ENCODE results near the gene MAGED4.
"Not testable (repeated sequence)": the region's sequence is repeated elsewhere in the genome, so short reads cannot be mapped to it uniquely, and the experiment has no call there.

The MAGED4 gene, protein sequence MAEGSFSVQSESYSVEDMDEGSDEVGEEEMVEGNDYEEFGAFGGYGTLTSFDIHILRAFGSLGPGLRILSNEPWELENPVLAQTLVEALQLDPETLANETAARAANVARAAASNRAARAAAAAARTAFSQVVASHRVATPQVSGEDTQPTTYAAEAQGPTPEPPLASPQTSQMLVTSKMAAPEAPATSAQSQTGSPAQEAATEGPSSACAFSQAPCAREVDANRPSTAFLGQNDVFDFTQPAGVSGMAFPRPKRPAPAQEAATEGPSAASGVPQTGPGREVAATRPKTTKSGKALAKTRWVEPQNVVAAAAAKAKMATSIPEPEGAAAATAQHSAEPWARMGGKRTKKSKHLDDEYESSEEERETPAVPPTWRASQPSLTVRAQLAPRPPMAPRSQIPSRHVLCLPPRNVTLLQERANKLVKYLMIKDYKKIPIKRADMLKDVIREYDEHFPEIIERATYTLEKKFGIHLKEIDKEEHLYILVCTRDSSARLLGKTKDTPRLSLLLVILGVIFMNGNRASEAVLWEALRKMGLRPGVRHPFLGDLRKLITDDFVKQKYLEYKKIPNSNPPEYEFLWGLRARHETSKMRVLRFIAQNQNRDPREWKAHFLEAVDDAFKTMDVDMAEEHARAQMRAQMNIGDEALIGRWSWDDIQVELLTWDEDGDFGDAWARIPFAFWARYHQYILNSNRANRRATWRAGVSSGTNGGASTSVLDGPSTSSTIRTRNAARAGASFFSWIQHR

DNA sequence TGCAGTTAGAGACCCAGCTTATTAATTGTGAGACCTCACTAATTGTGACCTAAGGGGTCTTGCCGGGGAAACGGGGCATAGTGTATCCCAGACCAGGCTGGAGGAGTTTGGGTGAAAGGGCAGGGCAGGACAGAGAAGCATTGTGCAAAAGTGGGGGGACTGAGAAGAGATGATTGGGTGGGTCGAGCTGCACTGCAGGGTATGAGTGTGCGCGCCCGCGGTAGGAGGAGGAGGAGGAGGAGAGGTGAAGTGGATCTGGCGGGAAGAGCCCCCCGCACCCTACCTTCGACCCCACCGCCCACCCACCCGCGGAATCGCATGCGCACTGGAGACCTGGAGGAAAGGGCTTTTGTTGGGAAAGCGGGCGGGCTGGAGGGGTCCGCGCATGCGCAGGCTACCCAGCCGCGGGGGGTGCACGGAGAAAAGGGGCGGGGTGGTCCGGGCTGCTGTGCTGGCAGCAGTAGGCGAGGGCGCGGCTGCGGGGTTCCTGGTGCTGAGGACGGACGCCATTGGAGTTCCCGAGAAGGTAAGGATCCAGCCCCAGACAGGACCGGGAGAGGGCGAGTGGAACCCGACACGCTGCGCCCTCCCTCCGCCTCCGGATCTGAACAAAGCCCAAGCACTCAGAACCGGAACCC, at the start of gene MAGED4:
MAGED4 (plus strand) TSS at position 449 of the 638 bp plus-strand sequence. CDS start 1,035 bp downstream, outside the sequence.
- H3K4me3 ChIP-seq (ENCODE audit: low read depth in 1 of 2, low read length in 2 of 2); H3K9me3 ChIP-seq (ENCODE audit: control insufficient read depth in 1 of 2, low read length in 2 of 2); H3K36me3 ChIP-seq (ENCODE audit: control insufficient read depth in 1 of 2, insufficient read depth in 2 of 2, low read length in 2 of 2); H3K27ac ChIP-seq (ENCODE audit: low read depth, low read length); H3K27me3 ChIP-seq (ENCODE audit: control insufficient read depth in 1 of 2, insufficient read depth in 2 of 2, low read length in 2 of 2); H3K4me1 ChIP-seq (ENCODE audit: control insufficient read depth in 1 of 2, insufficient read depth in 2 of 2, low read length in 2 of 2); H3K9ac ChIP-seq (ENCODE audit: low read depth in 1 of 2, low read length in 2 of 2): not testable (repeated sequence)

DNA sequence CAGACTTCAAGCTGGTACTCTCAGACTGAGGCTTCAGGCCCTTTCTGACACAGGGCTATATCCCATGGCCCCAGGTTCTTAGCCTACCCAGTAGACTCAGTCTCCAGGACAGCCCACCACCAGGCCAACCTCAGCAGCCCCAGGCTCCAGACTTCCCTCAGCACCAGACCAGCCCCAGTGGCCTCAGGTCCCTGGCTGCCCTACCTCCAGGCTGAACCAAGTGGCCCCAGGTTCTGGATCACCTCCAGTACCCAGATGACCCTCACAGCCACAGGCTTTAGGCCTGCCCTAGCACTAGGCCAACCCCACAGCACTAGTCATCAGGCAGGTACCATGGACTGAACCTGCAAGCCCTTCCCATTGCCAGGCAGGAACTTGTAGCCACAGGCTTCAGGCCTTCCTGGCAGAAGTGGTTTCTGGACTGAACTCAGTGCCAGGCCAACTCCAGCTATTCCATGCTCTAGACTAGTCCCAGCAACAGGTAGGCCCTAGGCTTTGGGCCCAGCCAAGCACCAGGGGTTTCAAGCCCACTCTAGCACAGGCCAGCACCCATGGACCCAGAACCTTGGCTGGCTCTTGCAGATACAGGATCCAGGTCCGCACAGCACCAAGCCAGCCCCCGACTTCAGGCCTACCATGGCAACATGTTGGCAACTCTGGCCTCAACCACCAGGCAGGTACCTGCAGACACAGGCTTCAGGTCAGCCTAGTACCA, 45.7 kb upstream of the MAGED4 start:
- Histone ChIP-seq H3K36me3 (ENCODE audit: control insufficient read depth in 1 of 2, insufficient read depth in 2 of 2, low read length in 2 of 2) (no peaks in the 10 kb centered on the region), H3K4me3 (ENCODE audit: low read depth in 1 of 2, low read length in 2 of 2) (no peak overlapping the region), H3K4me1 (ENCODE audit: control insufficient read depth in 1 of 2, insufficient read depth in 2 of 2, low read length in 2 of 2) (no peaks in the 10 kb centered on the region), H3K9ac (ENCODE audit: low read depth in 1 of 2, low read length in 2 of 2) (no peak overlapping the region), H3K27me3 (ENCODE audit: control insufficient read depth in 1 of 2, insufficient read depth in 2 of 2, low read length in 2 of 2) (no peaks in the 10 kb centered on the region), H3K9me3 (ENCODE audit: control insufficient read depth in 1 of 2, low read length in 2 of 2) (no peaks in the 10 kb centered on the region), H3K27ac (ENCODE audit: low read depth, low read length) (no peak overlapping the region)

DNA sequence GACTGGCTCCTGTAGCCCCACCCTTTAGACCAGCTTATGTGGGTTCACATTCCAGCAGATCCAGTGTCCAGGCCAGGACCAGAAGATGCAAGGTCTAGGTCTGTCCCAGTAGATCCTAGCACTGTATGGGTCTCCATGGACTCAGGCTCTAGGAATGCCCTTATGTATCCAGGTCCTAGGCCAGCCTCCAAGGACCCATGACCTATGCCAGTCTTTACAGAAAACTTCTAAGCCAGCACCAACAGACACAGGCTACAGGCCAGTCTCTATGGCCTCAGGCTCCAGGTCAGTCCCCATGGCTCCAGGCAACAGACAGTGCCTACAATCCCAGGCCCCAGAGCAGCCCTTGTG, 45.2 kb upstream of the MAGED4 start:
- H3K36me3 ChIP-seq (ENCODE audit: control insufficient read depth in 1 of 2, insufficient read depth in 2 of 2, low read length in 2 of 2) = no peaks in the 10 kb centered on the region
- H3K4me3 ChIP-seq (ENCODE audit: low read depth in 1 of 2, low read length in 2 of 2) = no peak overlapping the region
- H3K4me1 ChIP-seq (ENCODE audit: control insufficient read depth in 1 of 2, insufficient read depth in 2 of 2, low read length in 2 of 2) = no peaks in the 10 kb centered on the region
- H3K9me3 ChIP-seq (ENCODE audit: control insufficient read depth in 1 of 2, low read length in 2 of 2) = no peaks in the 10 kb centered on the region
- H3K27me3 ChIP-seq (ENCODE audit: control insufficient read depth in 1 of 2, insufficient read depth in 2 of 2, low read length in 2 of 2) = no peaks in the 10 kb centered on the region
- no peak overlapping the region for H3K27ac ChIP-seq (ENCODE audit: low read depth, low read length)
- H3K9ac ChIP-seq (ENCODE audit: low read depth in 1 of 2, low read length in 2 of 2) = no peak overlapping the region

DNA sequence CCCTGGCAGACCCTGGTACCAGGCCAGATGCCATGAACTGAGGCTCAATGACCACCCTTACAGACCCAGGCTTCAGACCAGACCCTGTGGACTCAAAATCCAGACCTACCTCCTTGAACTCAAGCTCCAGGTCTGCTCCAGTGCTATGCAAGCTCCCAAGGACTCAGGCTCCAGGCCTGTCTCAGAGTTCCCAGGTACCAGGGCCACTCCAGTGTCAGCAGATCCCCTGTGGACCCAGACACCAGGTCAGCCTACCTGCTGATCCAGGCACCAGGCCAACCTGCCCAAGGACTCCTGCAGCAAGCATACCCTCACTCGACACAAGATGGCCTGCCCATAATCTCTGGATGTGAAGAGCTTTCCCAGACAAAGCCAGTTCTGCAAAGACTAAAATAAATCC, 44.7 kb upstream of the MAGED4 start:
- H3K9ac ChIP-seq (ENCODE audit: low read depth in 1 of 2, low read length in 2 of 2) = no peak overlapping the region
- H3K36me3 ChIP-seq (ENCODE audit: control insufficient read depth in 1 of 2, insufficient read depth in 2 of 2, low read length in 2 of 2) = no peaks in the 10 kb centered on the region
- H3K27ac ChIP-seq (ENCODE audit: low read depth, low read length) = no peak overlapping the region
- H3K4me3 ChIP-seq (ENCODE audit: low read depth in 1 of 2, low read length in 2 of 2) = no peak overlapping the region
- no peaks in the 10 kb centered on the region for H3K4me1 ChIP-seq (ENCODE audit: control insufficient read depth in 1 of 2, insufficient read depth in 2 of 2, low read length in 2 of 2)
- H3K27me3 ChIP-seq (ENCODE audit: control insufficient read depth in 1 of 2, insufficient read depth in 2 of 2, low read length in 2 of 2) = no peaks in the 10 kb centered on the region
- no peaks in the 10 kb centered on the region for H3K9me3 ChIP-seq (ENCODE audit: control insufficient read depth in 1 of 2, low read length in 2 of 2)

DNA sequence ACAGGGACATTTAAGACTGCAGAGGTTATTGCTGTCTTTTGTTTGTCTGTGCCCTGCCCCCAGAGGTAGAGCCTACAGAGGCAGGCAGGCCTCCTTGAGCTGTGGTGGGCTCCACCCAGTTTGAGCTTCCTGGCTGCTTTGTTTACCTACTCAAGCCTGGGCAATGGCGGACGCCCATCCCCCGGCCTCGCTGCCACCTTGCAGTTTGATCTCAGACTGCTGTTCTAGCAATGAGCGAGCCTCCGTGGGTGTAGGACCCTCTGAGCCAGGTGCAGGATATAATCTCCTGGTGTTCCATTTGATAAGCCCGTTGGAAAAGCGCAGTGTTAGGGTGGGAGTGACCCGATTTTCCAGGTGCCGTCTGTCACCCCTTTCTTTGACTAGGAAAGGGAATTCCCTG, 34.0 kb upstream of the MAGED4 start:
- not testable (repeated sequence) for H3K4me3 ChIP-seq (ENCODE audit: low read depth in 1 of 2, low read length in 2 of 2); H3K27me3 ChIP-seq (ENCODE audit: control insufficient read depth in 1 of 2, insufficient read depth in 2 of 2, low read length in 2 of 2); H3K36me3 ChIP-seq (ENCODE audit: control insufficient read depth in 1 of 2, insufficient read depth in 2 of 2, low read length in 2 of 2); H3K9me3 ChIP-seq (ENCODE audit: control insufficient read depth in 1 of 2, low read length in 2 of 2); H3K4me1 ChIP-seq (ENCODE audit: control insufficient read depth in 1 of 2, insufficient read depth in 2 of 2, low read length in 2 of 2); H3K27ac ChIP-seq (ENCODE audit: low read depth, low read length); H3K9ac ChIP-seq (ENCODE audit: low read depth in 1 of 2, low read length in 2 of 2)

DNA sequence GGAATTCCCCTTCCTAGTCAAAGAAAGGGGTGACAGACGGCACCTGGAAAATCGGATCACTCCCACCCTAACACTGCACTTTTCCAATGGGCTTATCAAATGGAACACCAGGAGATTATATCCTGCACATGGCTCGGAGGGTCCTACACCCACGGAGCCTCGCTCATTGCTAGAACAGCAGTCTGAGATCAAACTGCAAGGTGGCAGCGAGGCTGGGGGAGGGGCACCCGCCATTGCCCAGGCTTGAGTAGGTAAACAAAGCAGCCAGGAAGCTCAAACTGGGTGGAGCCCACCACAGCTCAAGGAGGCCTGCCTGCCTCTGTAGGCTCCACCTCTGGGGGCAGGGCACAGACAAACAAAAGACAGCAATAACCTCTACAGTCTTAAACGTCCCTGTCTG, 24.5 kb upstream of the MAGED4 start:
- not testable (repeated sequence) for H3K9ac ChIP-seq (ENCODE audit: low read depth in 1 of 2, low read length in 2 of 2); H3K4me1 ChIP-seq (ENCODE audit: control insufficient read depth in 1 of 2, insufficient read depth in 2 of 2, low read length in 2 of 2); H3K27me3 ChIP-seq (ENCODE audit: control insufficient read depth in 1 of 2, insufficient read depth in 2 of 2, low read length in 2 of 2); H3K9me3 ChIP-seq (ENCODE audit: control insufficient read depth in 1 of 2, low read length in 2 of 2); H3K27ac ChIP-seq (ENCODE audit: low read depth, low read length); H3K4me3 ChIP-seq (ENCODE audit: low read depth in 1 of 2, low read length in 2 of 2); H3K36me3 ChIP-seq (ENCODE audit: control insufficient read depth in 1 of 2, insufficient read depth in 2 of 2, low read length in 2 of 2)

DNA sequence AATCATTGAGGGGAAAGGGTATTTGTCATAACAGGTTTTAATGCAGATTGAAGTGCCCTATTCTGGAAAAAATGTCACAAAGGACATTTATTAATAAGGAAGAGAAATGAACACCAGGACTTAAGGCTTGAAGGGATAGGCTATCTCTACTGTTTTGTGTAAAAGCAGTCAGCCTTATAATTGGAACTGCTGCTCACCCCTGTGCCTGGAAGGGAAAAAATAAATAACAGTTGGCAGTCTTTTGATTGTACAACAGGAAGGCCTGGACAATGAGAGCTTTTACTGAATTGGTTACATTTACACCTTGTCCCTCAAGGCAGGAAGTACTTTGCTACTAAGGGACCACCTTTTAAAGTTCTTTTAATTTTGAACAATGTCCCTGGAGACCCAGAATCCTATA, 17.8 kb upstream of the MAGED4 start:
- H3K27me3 ChIP-seq (ENCODE audit: control insufficient read depth in 1 of 2, insufficient read depth in 2 of 2, low read length in 2 of 2) = no peaks in the 10 kb centered on the region
- no peak overlapping the region for H3K9ac ChIP-seq (ENCODE audit: low read depth in 1 of 2, low read length in 2 of 2)
- H3K27ac ChIP-seq (ENCODE audit: low read depth, low read length) = no peak overlapping the region
- H3K36me3 ChIP-seq (ENCODE audit: control insufficient read depth in 1 of 2, insufficient read depth in 2 of 2, low read length in 2 of 2) = no peaks in the 10 kb centered on the region
- H3K4me3 ChIP-seq (ENCODE audit: low read depth in 1 of 2, low read length in 2 of 2) = no peak overlapping the region
- H3K4me1 ChIP-seq (ENCODE audit: control insufficient read depth in 1 of 2, insufficient read depth in 2 of 2, low read length in 2 of 2) = no peaks in the 10 kb centered on the region
- no peaks in the 10 kb centered on the region for H3K9me3 ChIP-seq (ENCODE audit: control insufficient read depth in 1 of 2, low read length in 2 of 2)

DNA sequence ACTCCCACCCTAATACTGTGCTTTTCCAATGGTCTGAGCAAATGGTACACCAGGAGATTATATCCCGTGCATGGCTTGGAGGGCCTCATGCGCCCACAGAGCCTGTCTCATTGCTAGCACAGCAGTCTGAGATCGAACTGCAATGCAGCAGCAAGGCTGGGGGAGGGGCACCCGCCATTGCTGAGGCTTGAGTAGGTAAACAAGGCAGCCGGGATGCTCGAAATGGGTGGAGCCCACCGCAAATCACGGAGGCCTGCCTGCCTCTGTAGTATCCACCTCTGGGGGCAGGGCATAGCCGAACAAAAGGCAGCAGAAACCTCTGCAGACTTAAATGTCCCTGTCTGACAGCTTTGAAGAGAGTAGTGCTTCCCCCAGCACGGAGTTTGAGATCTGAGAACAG, 13.6 kb upstream of the MAGED4 start:
- not testable (repeated sequence) for H3K9ac ChIP-seq (ENCODE audit: low read depth in 1 of 2, low read length in 2 of 2); H3K9me3 ChIP-seq (ENCODE audit: control insufficient read depth in 1 of 2, low read length in 2 of 2); H3K27ac ChIP-seq (ENCODE audit: low read depth, low read length); H3K4me3 ChIP-seq (ENCODE audit: low read depth in 1 of 2, low read length in 2 of 2); H3K4me1 ChIP-seq (ENCODE audit: control insufficient read depth in 1 of 2, insufficient read depth in 2 of 2, low read length in 2 of 2); H3K27me3 ChIP-seq (ENCODE audit: control insufficient read depth in 1 of 2, insufficient read depth in 2 of 2, low read length in 2 of 2); H3K36me3 ChIP-seq (ENCODE audit: control insufficient read depth in 1 of 2, insufficient read depth in 2 of 2, low read length in 2 of 2)

DNA sequence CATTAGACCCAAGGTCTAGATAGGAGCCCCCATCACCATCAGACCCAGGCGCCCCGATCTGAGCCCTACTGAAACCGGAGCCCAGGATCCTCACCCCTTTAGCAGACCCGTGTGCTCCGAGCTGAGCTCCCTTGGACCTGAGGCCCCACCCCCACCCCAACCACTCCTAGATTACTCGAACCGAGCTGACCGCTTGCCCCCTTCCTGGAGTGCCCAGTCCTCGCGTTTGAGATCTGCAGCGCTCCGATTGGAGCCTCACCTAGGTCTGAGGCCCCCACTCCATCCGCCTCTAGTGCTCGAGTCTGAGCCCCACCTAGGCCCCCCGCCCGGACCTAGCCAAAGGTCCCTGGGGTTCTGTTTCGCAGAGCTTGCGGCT, 378 bp downstream of the MAGED4 start:
- H3K27ac ChIP-seq (ENCODE audit: low read depth, low read length); H3K27me3 ChIP-seq (ENCODE audit: control insufficient read depth in 1 of 2, insufficient read depth in 2 of 2, low read length in 2 of 2); H3K9ac ChIP-seq (ENCODE audit: low read depth in 1 of 2, low read length in 2 of 2); H3K9me3 ChIP-seq (ENCODE audit: control insufficient read depth in 1 of 2, low read length in 2 of 2); H3K36me3 ChIP-seq (ENCODE audit: control insufficient read depth in 1 of 2, insufficient read depth in 2 of 2, low read length in 2 of 2); H3K4me3 ChIP-seq (ENCODE audit: low read depth in 1 of 2, low read length in 2 of 2); H3K4me1 ChIP-seq (ENCODE audit: control insufficient read depth in 1 of 2, insufficient read depth in 2 of 2, low read length in 2 of 2): not testable (repeated sequence)

DNA sequence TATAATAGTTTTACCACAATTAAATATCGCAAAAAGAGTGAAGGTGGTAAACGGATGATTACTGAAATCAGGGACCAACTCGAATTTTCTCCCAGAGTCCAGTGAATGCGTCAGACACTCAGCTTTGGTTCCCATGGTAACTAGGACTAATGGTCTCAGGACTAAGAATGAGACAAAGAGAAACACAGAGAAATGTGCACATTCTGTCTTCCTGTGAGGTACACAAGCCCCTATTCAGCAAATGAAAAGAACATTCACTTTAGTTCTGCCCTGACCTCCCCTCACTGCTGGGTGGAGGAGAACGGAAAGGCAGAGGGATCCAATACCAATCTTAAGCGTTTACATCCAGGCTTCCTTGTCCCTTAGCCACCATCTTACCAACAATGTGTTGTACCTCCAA, 26.7 kb downstream of the MAGED4 start:
- H3K9me3 ChIP-seq (ENCODE audit: control insufficient read depth in 1 of 2, low read length in 2 of 2); H3K27ac ChIP-seq (ENCODE audit: low read depth, low read length); H3K4me3 ChIP-seq (ENCODE audit: low read depth in 1 of 2, low read length in 2 of 2); H3K4me1 ChIP-seq (ENCODE audit: control insufficient read depth in 1 of 2, insufficient read depth in 2 of 2, low read length in 2 of 2); H3K9ac ChIP-seq (ENCODE audit: low read depth in 1 of 2, low read length in 2 of 2); H3K36me3 ChIP-seq (ENCODE audit: control insufficient read depth in 1 of 2, insufficient read depth in 2 of 2, low read length in 2 of 2); H3K27me3 ChIP-seq (ENCODE audit: control insufficient read depth in 1 of 2, insufficient read depth in 2 of 2, low read length in 2 of 2): not testable (repeated sequence)

Data from duodenal mucosa (tissue), 2 donors.